Activated T-cell treated with anti-CD3 and anti-CD28 coated beads, Interleukin-2, amount 50 U/mL, for 4 hours (primary cell): ENCODE data around the gene CD99. TPM values are rescaled to one million over a fixed set of nuclear protein-coding genes. Genes with fewer than 3 reads are reported as not detected.
"Not testable (repeated sequence)": the region's sequence is repeated elsewhere in the genome, so short reads cannot be mapped to it uniquely, and the experiment has no call there.

Experiments used
- ATAC-seq, 2 donors: fragments of 200-7000 bp; cut with Tn5 transposase; one replicate each; pipeline ENCODE4 v1.10.0; 2021
- DNase-seq: peaks from one replicate; pipeline ENCODE4 v3.0.0-alpha.2; 2020
- H3K27me3 Mint-ChIP-seq: one replicate; pipeline ENCODE4 v1.8.0; 2021; ENCODE audit warnings: low read depth, mixed read lengths
- H3K36me3 Mint-ChIP-seq: one replicate; pipeline ENCODE4 v1.8.0; 2022; ENCODE audit warnings: mixed read lengths; ENCODE audit not compliant: insufficient read depth
- H3K4me1 Mint-ChIP-seq: one replicate; pipeline ENCODE4 v1.8.0; 2021; ENCODE audit warnings: low read depth, mixed read lengths
- H3K4me3 Mint-ChIP-seq: one replicate; pipeline ENCODE4 v1.8.0; 2021; ENCODE audit warnings: mild to moderate bottlenecking, moderate library complexity, mixed read lengths
- H3K9me3 Mint-ChIP-seq: one replicate; pipeline ENCODE4 v1.8.0; 2021; ENCODE audit warnings: mixed read lengths
- total RNA-seq, 3 donors: library from RNA; stranded (reverse); gene quantifications; one replicate each; pipeline ENCODE4 v1.2.1, GENCODE V29; 2021

CD99 gene
- total RNA-seq, 3 donors from 2014 or later, result 138 to 219 (median 164) TPM

- no peaks in the 10 kb centered on the region for H3K4me1 Mint-ChIP-seq
- no peak for ATAC-seq
- H3K36me3 Mint-ChIP-seq, result no peaks in the 10 kb centered on the region
- peaks cover 2% of the 10 kb centered on the region for H3K27me3 Mint-ChIP-seq
- H3K9me3 Mint-ChIP-seq, result no peaks in the 10 kb centered on the region
- no peak overlapping the region for H3K4me3 Mint-ChIP-seq
- no peak for DNase-seq
Measured at GRCh38 chrX:2751291-2751690, 60.2 kb downstream of the CD99 start.

- not testable (repeated sequence) for H3K27me3 Mint-ChIP-seq, H3K4me3 Mint-ChIP-seq, DNase-seq, H3K9me3 Mint-ChIP-seq, ATAC-seq, H3K36me3 Mint-ChIP-seq, H3K4me1 Mint-ChIP-seq
Measured at GRCh38 chrX:2751874-2752300, 60.8 kb downstream of the CD99 start, which contains the start of gene XG. XG (plus strand) TSS chrX:2752040; CDS start chrX:2752275, 235 bp downstream.

- H3K4me1 Mint-ChIP-seq, H3K36me3 Mint-ChIP-seq, ATAC-seq, H3K27me3 Mint-ChIP-seq, H3K4me3 Mint-ChIP-seq, H3K9me3 Mint-ChIP-seq, DNase-seq: not testable (repeated sequence)
Measured at GRCh38 chrX:2752441-2752840, 61.3 kb downstream of the CD99 start.

- DNase-seq, H3K27me3 Mint-ChIP-seq, H3K9me3 Mint-ChIP-seq, ATAC-seq, H3K4me3 Mint-ChIP-seq, H3K36me3 Mint-ChIP-seq, H3K4me1 Mint-ChIP-seq: not testable (repeated sequence)
Measured at GRCh38 chrX:2755163-2755715, 64.1 kb downstream of the CD99 start.

- ATAC-seq, result no peak
- no peak for DNase-seq
- H3K36me3 Mint-ChIP-seq, result no peaks in the 10 kb centered on the region
- H3K4me3 Mint-ChIP-seq, result no peak overlapping the region
- no peaks in the 10 kb centered on the region for H3K9me3 Mint-ChIP-seq
- no peaks in the 10 kb centered on the region for H3K4me1 Mint-ChIP-seq
- H3K27me3 Mint-ChIP-seq, result peaks cover 7% of the 10 kb centered on the region
Measured at GRCh38 chrX:2756548-2756947, 65.5 kb downstream of the CD99 start.

GRCh38 chrX:2761246-2761645 is 70.2 kb downstream of the CD99 start:
- Mint-ChIP-seq H3K9me3 (no peaks in the 10 kb centered on the region), H3K36me3 (no peaks in the 10 kb centered on the region), H3K4me3 (no peak overlapping the region), H3K4me1 (peaks cover 7% of the 10 kb centered on the region), H3K27me3 (peaks cover 5% of the 10 kb centered on the region)
- DNase-seq (no peak), ATAC-seq (no peak)

- H3K27me3 Mint-ChIP-seq, ATAC-seq, DNase-seq, H3K36me3 Mint-ChIP-seq, H3K4me1 Mint-ChIP-seq, H3K9me3 Mint-ChIP-seq, H3K4me3 Mint-ChIP-seq: not testable (repeated sequence)
Measured at GRCh38 chrX:2762671-2763070, 71.6 kb downstream of the CD99 start.

GRCh38 chrX:2764766-2765548 is 73.9 kb downstream of the CD99 start:
- not testable (repeated sequence) for ATAC-seq, DNase-seq, H3K4me1 Mint-ChIP-seq, H3K36me3 Mint-ChIP-seq, H3K27me3 Mint-ChIP-seq, H3K4me3 Mint-ChIP-seq, H3K9me3 Mint-ChIP-seq

- H3K36me3 Mint-ChIP-seq, result no peaks in the 10 kb centered on the region
- ATAC-seq (no peak), DNase-seq (no peak)
- H3K27me3 Mint-ChIP-seq, result peaks cover 5% of the 10 kb centered on the region
- no peaks in the 10 kb centered on the region for H3K9me3 Mint-ChIP-seq
- no peak overlapping the region for H3K4me3 Mint-ChIP-seq
- peaks cover 7% of the 10 kb centered on the region for H3K4me1 Mint-ChIP-seq
Measured at GRCh38 chrX:2765549-2765830, 74.4 kb downstream of the CD99 start.

GRCh38 chrX:2766906-2767305 is 75.8 kb downstream of the CD99 start:
- Mint-ChIP-seq H3K4me3 (no peak overlapping the region), H3K4me1 (peaks cover 7% of the 10 kb centered on the region), H3K9me3 (no peaks in the 10 kb centered on the region), H3K36me3 (no peaks in the 10 kb centered on the region), H3K27me3 (peaks cover 14% of the 10 kb centered on the region)
- ATAC-seq (no peak), DNase-seq (no peak)

GRCh38 chrX:2767631-2768455 is 76.7 kb downstream of the CD99 start:
- peaks cover 7% of the 10 kb centered on the region for H3K4me1 Mint-ChIP-seq
- no peaks in the 10 kb centered on the region for H3K36me3 Mint-ChIP-seq
- peaks cover 19% of the 10 kb centered on the region for H3K27me3 Mint-ChIP-seq
- H3K9me3 Mint-ChIP-seq, result no peaks in the 10 kb centered on the region
- H3K4me3 Mint-ChIP-seq, result no peak overlapping the region
- DNase-seq (no peak), ATAC-seq (no peak)

- H3K4me3 Mint-ChIP-seq, result no peak overlapping the region
- DNase-seq (no peak), ATAC-seq (no peak)
- H3K4me1 Mint-ChIP-seq, result peaks cover 7% of the 10 kb centered on the region
- H3K9me3 Mint-ChIP-seq, result peaks cover 5% of the 10 kb centered on the region
- peaks cover 24% of the 10 kb centered on the region for H3K27me3 Mint-ChIP-seq
- no peaks in the 10 kb centered on the region for H3K36me3 Mint-ChIP-seq
Measured at GRCh38 chrX:2769615-2770014, 78.5 kb downstream of the CD99 start.

GRCh38 chrX:2773166-2774055 is 82.3 kb downstream of the CD99 start:
- Mint-ChIP-seq H3K27me3 (peaks cover 30% of the 10 kb centered on the region), H3K9me3 (peaks cover 11% of the 10 kb centered on the region)
- not testable (repeated sequence) for H3K4me3 Mint-ChIP-seq, DNase-seq, H3K4me1 Mint-ChIP-seq, ATAC-seq, H3K36me3 Mint-ChIP-seq

GRCh38 chrX:2774057-2774456 is 83.0 kb downstream of the CD99 start:
- peaks cover 11% of the 10 kb centered on the region for H3K9me3 Mint-ChIP-seq
- H3K4me1 Mint-ChIP-seq, result no peaks in the 10 kb centered on the region
- no peak overlapping the region for H3K4me3 Mint-ChIP-seq
- H3K27me3 Mint-ChIP-seq, result peaks cover 30% of the 10 kb centered on the region
- DNase-seq (no peak), ATAC-seq (no peak)
- H3K36me3 Mint-ChIP-seq, result no peaks in the 10 kb centered on the region
